GM23338 (cell line): Measurements from ENCODE around the gene ERC1. TPM values are rescaled to one million over a fixed set of nuclear protein-coding genes. Genes with fewer than 3 reads are reported as not detected.

ENCODE experiments used
- ATAC-seq: fragments of 200-7000 bp; cut with Tn5 transposase; 3 replicates; pipeline ENCODE4 v1.9.1; 2020
- DNase-seq: peaks from one replicate; pipeline ENCODE4 v3.0.0-alpha.2; 2015; ENCODE audit warnings: low spot score
- H2AFZ ChIP-seq: fragments of 200-600 bp; sonication (generic); 2 replicates; pipeline ENCODE4 v1.8.0; 2016; ENCODE audit warnings: antibody characterized with exemption, mild to moderate bottlenecking, moderate library complexity
- H3F3A ChIP-seq: fragments of 200-600 bp; sonication (generic); replicated peaks from 2 replicates; pipeline ENCODE4 v1.8.0; 2017; ENCODE audit warnings: antibody characterized with exemption, mixed run types, low read depth
- H3K27ac ChIP-seq: fragments of 200-600 bp; sonication (generic); 2 replicates; pipeline ENCODE4 v1.6.1; 2016; ENCODE audit warnings: low read depth
- H3K27me3 ChIP-seq: fragments of 200-600 bp; sonication (generic); 2 replicates; pipeline ENCODE4 v1.8.0; 2016; ENCODE audit warnings: mild to moderate bottlenecking, mixed run types, moderate library complexity; ENCODE audit not compliant: insufficient read depth
- H3K36me3 ChIP-seq: fragments of 200-600 bp; sonication (generic); 2 replicates; pipeline ENCODE4 v1.8.0; 2016; ENCODE audit warnings: mild to moderate bottlenecking; ENCODE audit not compliant: insufficient read depth
- H3K4me1 ChIP-seq: fragments of 200-600 bp; sonication (generic); 2 replicates; pipeline ENCODE4 v1.8.0; 2016; ENCODE audit warnings: mild to moderate bottlenecking, moderate library complexity; ENCODE audit not compliant: insufficient read depth
- H3K4me2 ChIP-seq: fragments of 200-600 bp; sonication (generic); 2 replicates; pipeline ENCODE4 v1.7.1; 2017; ENCODE audit warnings: mixed run types
- H3K4me3 ChIP-seq: fragments of 200-600 bp; sonication (generic); 2 replicates; pipeline ENCODE4 v1.6.1; 2016; ENCODE audit warnings: mixed run types
- H3K79me2 ChIP-seq: fragments of 200-600 bp; sonication (generic); replicated peaks from 2 replicates; pipeline ENCODE4 v1.8.0; 2017; ENCODE audit warnings: mild to moderate bottlenecking; ENCODE audit not compliant: insufficient read depth
- H3K9me2 ChIP-seq: fragments of 200-600 bp; sonication (generic); 2 replicates; pipeline ENCODE4 v1.8.0; 2017; ENCODE audit not compliant: insufficient read depth
- H4K20me1 ChIP-seq: fragments of 200-600 bp; sonication (generic); replicated peaks from 2 replicates; pipeline ENCODE4 v1.8.0; 2017; ENCODE audit warnings: mild to moderate bottlenecking; ENCODE audit not compliant: insufficient read depth
- H3K27ac Mint-ChIP-seq: 2 replicates; pipeline ENCODE4 v1.8.0; 2020; ENCODE audit warnings: inconsistent platforms, mild to moderate bottlenecking, moderate library complexity, mixed read lengths
- H3K27me3 Mint-ChIP-seq: 3 replicates; pipeline ENCODE4 v1.8.0; 2022; ENCODE audit warnings: low read depth, mild to moderate bottlenecking, moderate library complexity, mixed read lengths, inconsistent platforms; ENCODE audit not compliant: insufficient read depth, poor library complexity
- H3K36me3 Mint-ChIP-seq: 3 replicates; pipeline ENCODE4 v1.8.0; 2021; ENCODE audit warnings: low read depth, mild to moderate bottlenecking, inconsistent platforms, moderate library complexity, mixed read lengths
- H3K4me1 Mint-ChIP-seq: 3 replicates; pipeline ENCODE4 v1.8.0; 2020; ENCODE audit warnings: mild to moderate bottlenecking, inconsistent platforms, mixed read lengths
- H3K4me3 Mint-ChIP-seq: 3 replicates; pipeline ENCODE4 v1.8.0; 2021; ENCODE audit warnings: moderate library complexity, mild to moderate bottlenecking, inconsistent platforms, mixed read lengths
- H3K9me3 Mint-ChIP-seq: 3 replicates; pipeline ENCODE4 v1.8.0; 2020; ENCODE audit warnings: moderate library complexity, mild to moderate bottlenecking, inconsistent platforms, mixed read lengths
- CTCF ChIP-seq, 2 experiments: fragments of 200-600 bp in 1 of 2; sonication (generic) in 1 of 2; conservative IDR thresholded peaks; 2 replicates each; pipeline versions ENCODE4 v1.5.1 to v1.6.1; 2016 to 2017; ENCODE audit warnings: antibody characterized with exemption in 2 of 2, low read depth in 2 of 2, mild to moderate bottlenecking in 2 of 2, moderate library complexity in 1 of 2
- ETS1 ChIP-seq: IDR thresholded peaks from 2 replicates; pipeline ENCODE4 v1.6.1; 2016; ENCODE audit warnings: antibody characterized with exemption
- EZH2 ChIP-seq: fragments of 200-600 bp; sonication (generic); IDR thresholded peaks from one replicate; pipeline ENCODE4 v1.8.0; 2017; ENCODE audit warnings: antibody characterized with exemption, mild to moderate bottlenecking, low read depth; ENCODE audit not compliant: unreplicated experiment
- EZH2phosphoT487 ChIP-seq: fragments of 200-600 bp; sonication (generic); IDR thresholded peaks from one replicate; pipeline ENCODE4 v1.8.1; 2018; ENCODE audit warnings: antibody characterized with exemption; ENCODE audit not compliant: unreplicated experiment
- JUNB ChIP-seq: IDR thresholded peaks from one replicate; pipeline ENCODE4 v1.6.1; 2016; ENCODE audit warnings: antibody characterized with exemption; ENCODE audit not compliant: unreplicated experiment
- NANOG ChIP-seq: IDR thresholded peaks from 2 replicates; pipeline ENCODE4 v1.6.1; 2016; ENCODE audit warnings: antibody characterized with exemption, borderline replicate concordance
- POLR2AphosphoS5 ChIP-seq: IDR thresholded peaks from 2 replicates; pipeline ENCODE4 v1.6.1; 2016; ENCODE audit warnings: antibody characterized with exemption, low read depth
- REST ChIP-seq: IDR thresholded peaks from one replicate; pipeline ENCODE4 v1.6.1; 2018; ENCODE audit warnings: antibody characterized with exemption; ENCODE audit not compliant: unreplicated experiment
- STAT1 ChIP-seq: IDR thresholded peaks from one replicate; pipeline ENCODE4 v1.6.1; 2016; ENCODE audit warnings: antibody characterized with exemption; ENCODE audit not compliant: unreplicated experiment
- ZNF331 ChIP-seq: fragments of 250-450 bp; sonication (Bioruptor Pico); IDR thresholded peaks from 2 replicates; pipeline ENCODE4 v1.5.0; 2020; ENCODE audit warnings: low read depth, mild to moderate bottlenecking, moderate library complexity
- polyA plus RNA-seq: library from polyadenylated mRNA; unstranded; fragments of >200 nt; fragmentation: Nextera tagmentation; extraction: Ambion mirVana; gene quantifications from 2 replicates; pipeline ENCODE4 v1.2.1, GENCODE V29; 2016
- total RNA-seq: library from RNA; depleted of rRNA; stranded (reverse); fragments of >200 nt; shearing (Covaris generic); gene quantifications from 2 replicates; pipeline ENCODE4 v1.2.3, GENCODE V29; 2014

Gene ERC1
- total and polyA plus RNA-seq, 2 experiments from 2014 or later, result 28.1 to 35.3 TPM

- no peak for ATAC-seq
- H3K4me1 Mint-ChIP-seq, result peaks cover 5% of the 10 kb centered on the region; the same call in 2 of the 3 replicates
- no peaks in the 10 kb centered on the region for H3K9me3 Mint-ChIP-seq
- Histone ChIP-seq H3K36me3 (no peaks in the 10 kb centered on the region), H3K27me3 (no peaks in the 10 kb centered on the region), H3K79me2 (no peaks in the 10 kb centered on the region), H4K20me1 (peaks cover 3% of the 10 kb centered on the region; the same call in 1 of the 2 replicates), H3F3A (no peaks in the 10 kb centered on the region), H3K27ac (no peak overlapping the region), H2AFZ (no peak overlapping the region), H3K9me2 (no peaks in the 10 kb centered on the region), H3K4me1 (no peaks in the 10 kb centered on the region), H3K4me3 (no peak overlapping the region), H3K4me2 (no peak overlapping the region)
- no peak overlapping the region for H3K27ac Mint-ChIP-seq
- peaks cover 1% of the 10 kb centered on the region for H3K27me3 Mint-ChIP-seq
- H3K4me3 Mint-ChIP-seq, result no peak overlapping the region
- DNase-seq, result no peak
- H3K36me3 Mint-ChIP-seq, result peaks cover 5% of the 10 kb centered on the region; the same call in 2 of the 3 replicates
- TF ChIP-seq REST, result no peak
- TF ChIP-seq ETS1, result no peak
Measured at GRCh38 chr12:1130571-1130970, 139.5 kb downstream of the ERC1 start.

GRCh38 chr12:1131811-1132224 lies 140.8 kb downstream of the ERC1 start:
- H2AFZ ChIP-seq, result no peak overlapping the region
- H3K36me3 ChIP-seq, result no peaks in the 10 kb centered on the region
- Mint-ChIP-seq H3K27ac (no peak overlapping the region), H3K27me3 (no peaks in the 10 kb centered on the region), H3K4me3 (no peak overlapping the region), H3K36me3 (peaks cover 5% of the 10 kb centered on the region; the same call in 2 of the 3 replicates), H3K9me3 (no peaks in the 10 kb centered on the region), H3K4me1 (peaks cover 5% of the 10 kb centered on the region; the same call in 2 of the 3 replicates)
- peaks cover 3% of the 10 kb centered on the region; the same call in 1 of the 2 replicates for H4K20me1 ChIP-seq
- no peaks in the 10 kb centered on the region for H3K9me2 ChIP-seq
- no peaks in the 10 kb centered on the region for H3K27me3 ChIP-seq
- H3F3A ChIP-seq, result no peaks in the 10 kb centered on the region
- ATAC-seq (no peak), DNase-seq (no peak)
- H3K4me1 ChIP-seq, result no peaks in the 10 kb centered on the region
- H3K4me3 ChIP-seq, result no peak overlapping the region
- no peak overlapping the region for H3K4me2 ChIP-seq
- no peak overlapping the region for H3K27ac ChIP-seq
- H3K79me2 ChIP-seq, result no peaks in the 10 kb centered on the region
- no peak for TF ChIP-seq REST
- no peak for TF ChIP-seq STAT1
- no peak for TF ChIP-seq CTCF (conservative IDR thresholded peaks at IDR 0.05; ENCODE audit: low read depth in 2 of 2)
- TF ChIP-seq EZH2phosphoT487, result no peak
- no peak for TF ChIP-seq NANOG
- TF ChIP-seq ZNF331, result no peak
- TF ChIP-seq POLR2AphosphoS5, result no peak
- TF ChIP-seq EZH2, result no peak
- TF ChIP-seq JUNB, result no peak
